Trophoblast cell (in vitro differentiated cells and primary cell): ENCODE results near the gene DRD2.

Experiments used
- DNase-seq, 2 donors: peaks; one replicate each; pipeline ENCODE4 v3.0.0-alpha.2; 2016
- H2AFZ ChIP-seq: 2 replicates; pipeline ENCODE4 v1.6.1; 2013; ENCODE audit warnings: low read length, moderate library complexity, mild to moderate bottlenecking; ENCODE audit not compliant: insufficient read depth, poor library complexity
- H2AK5ac ChIP-seq: 2 replicates; pipeline ENCODE4 v1.6.1; 2013; ENCODE audit warnings: mild to moderate bottlenecking, low read length
- H2BK120ac ChIP-seq: 2 replicates; pipeline ENCODE4 v1.6.1; 2013; ENCODE audit warnings: low read length, mild to moderate bottlenecking, moderate library complexity; ENCODE audit not compliant: insufficient read depth, poor library complexity
- H2BK12ac ChIP-seq: 2 replicates; pipeline ENCODE4 v1.6.1; 2013; ENCODE audit warnings: mild to moderate bottlenecking, low read length, moderate library complexity
- H2BK5ac ChIP-seq: 2 replicates; pipeline ENCODE4 v1.6.1; 2013; ENCODE audit warnings: low read length, low read depth, moderate library complexity, mild to moderate bottlenecking; ENCODE audit not compliant: poor library complexity
- H3K14ac ChIP-seq: 2 replicates; pipeline ENCODE4 v1.6.1; 2013; ENCODE audit warnings: mild to moderate bottlenecking, low read length
- H3K18ac ChIP-seq: 2 replicates; pipeline ENCODE4 v1.6.1; 2013; ENCODE audit warnings: mild to moderate bottlenecking, low read length
- H3K23ac ChIP-seq: 2 replicates; pipeline ENCODE4 v1.6.1; 2013; ENCODE audit warnings: low read length
- H3K27ac ChIP-seq: 2 replicates; pipeline ENCODE4 v1.5.1; 2013; ENCODE audit warnings: low read depth, mild to moderate bottlenecking, inconsistent platforms, low read length, moderate library complexity
- H3K27me3 ChIP-seq: 2 replicates; pipeline ENCODE4 v1.6.1; 2013; ENCODE audit warnings: inconsistent platforms, mild to moderate bottlenecking, low read length, moderate library complexity; ENCODE audit not compliant: insufficient read depth
- H3K36me3 ChIP-seq, 2 experiments: 1 replicate in 1 of 2; 2 replicates in 1 of 2; pipeline ENCODE4 v1.6.1; 2013; ENCODE audit warnings: low read length in 2 of 2, mild to moderate bottlenecking in 2 of 2, moderate library complexity in 1 of 2; ENCODE audit not compliant: insufficient read depth in 2 of 2, control insufficient read depth in 1 of 2
- H3K4ac ChIP-seq: 2 replicates; pipeline ENCODE4 v1.6.1; 2013; ENCODE audit warnings: low read depth, mild to moderate bottlenecking, low read length, moderate library complexity
- H3K4me1 ChIP-seq, 2 experiments: 1 replicate in 1 of 2; 2 replicates in 1 of 2; pipeline ENCODE4 v1.6.1; 2013; ENCODE audit warnings: low read length in 2 of 2, mild to moderate bottlenecking in 2 of 2, moderate library complexity in 1 of 2; ENCODE audit not compliant: insufficient read depth in 2 of 2, control insufficient read depth in 1 of 2
- H3K4me2 ChIP-seq: 2 replicates; pipeline ENCODE4 v1.6.1; 2013; ENCODE audit warnings: inconsistent platforms, mild to moderate bottlenecking, low read length, moderate library complexity
- H3K4me3 ChIP-seq: 2 replicates; pipeline ENCODE4 v1.5.1; 2013; ENCODE audit warnings: mild to moderate bottlenecking, low read depth, low read length, inconsistent platforms
- H3K79me1 ChIP-seq: one replicate; pipeline ENCODE4 v1.6.1; 2013; ENCODE audit warnings: low read length
- H3K79me2 ChIP-seq: 2 replicates; pipeline ENCODE4 v1.6.1; 2013; ENCODE audit warnings: low read length, mild to moderate bottlenecking; ENCODE audit not compliant: control insufficient read depth, insufficient read depth, poor library complexity
- H3K9ac ChIP-seq: 2 replicates; pipeline ENCODE4 v1.6.1; 2013; ENCODE audit warnings: mild to moderate bottlenecking, low read length
- H3K9me3 ChIP-seq: 2 replicates; pipeline ENCODE4 v1.6.1; 2013; ENCODE audit warnings: low read depth, mild to moderate bottlenecking, control low read depth, inconsistent platforms, low read length; ENCODE audit not compliant: insufficient read depth
- H4K12ac ChIP-seq: 2 replicates; pipeline ENCODE4 v1.6.1; 2013; ENCODE audit warnings: low read depth, mild to moderate bottlenecking, low read length, moderate library complexity
- H4K8ac ChIP-seq: 2 replicates; pipeline ENCODE4 v1.6.1; 2013; ENCODE audit warnings: low read depth, mild to moderate bottlenecking, low read length, moderate library complexity
- H4K91ac ChIP-seq: one replicate; pipeline ENCODE4 v1.6.1; 2013; ENCODE audit warnings: low read depth, mild to moderate bottlenecking, low read length, moderate library complexity
- WGBS: extraction: QIAGEN DNeasy Blood & Tissue Kit; methylation state at CpG from one replicate; pipeline ENCODE4 v1.1.7; 2013; ENCODE audit warnings: missing lambda C conversion rate; ENCODE audit not compliant: insufficient read length, insufficient coverage; ENCODE audit errors: extremely low coverage; 5-methylcytosine and 5-hydroxymethylcytosine counted together

Gene DRD2

DNA sequence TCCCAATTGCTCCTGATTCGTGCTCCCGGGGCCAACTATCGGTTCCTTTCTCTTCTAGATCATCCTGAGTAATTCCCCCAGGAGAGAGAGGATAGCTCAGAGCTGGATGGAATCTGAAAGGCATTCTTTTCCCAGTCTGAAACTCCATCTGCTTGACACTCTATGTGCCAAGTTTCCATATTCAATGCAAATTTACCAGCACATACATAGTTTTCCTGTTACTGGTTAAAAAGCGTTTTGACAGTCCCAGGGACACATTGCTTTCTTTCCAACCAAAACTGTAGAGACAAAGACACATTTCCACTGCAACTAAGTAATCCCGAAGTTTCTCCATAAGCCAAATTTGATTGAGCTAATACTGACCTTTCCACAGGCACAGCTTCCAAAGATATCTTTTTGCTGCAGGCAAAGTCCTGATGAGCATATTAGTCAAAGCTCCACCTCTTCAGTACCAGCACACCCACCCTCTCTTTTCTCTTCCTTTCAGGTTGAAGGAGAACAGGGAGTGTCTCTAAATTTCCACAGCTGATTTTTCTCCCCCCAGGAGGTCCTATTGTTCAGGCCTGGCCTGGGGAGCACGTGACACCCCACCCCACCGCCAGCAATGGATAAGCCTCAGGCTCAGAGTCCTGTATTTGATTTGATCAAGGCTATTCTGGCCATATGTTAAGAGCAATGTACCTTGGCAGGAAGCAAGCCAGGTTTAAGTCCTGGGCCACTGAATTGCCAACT is 97.4 kb downstream of the DRD2 start:
- WGBS = no CpG with 5 or more reads among the region's 7 CpGs
- Histone ChIP-seq H3K9ac (no peak overlapping the region), H3K4me3 (no peak overlapping the region), H3K9me3 (no peaks in the 10 kb centered on the region), H3K18ac (no peak overlapping the region), H2BK5ac (no peak overlapping the region), H3K4me1 (peaks cover 5 to 10% of the 10 kb centered on the region in 2 experiments), H3K27me3 (no peaks in the 10 kb centered on the region), H3K14ac (no peak overlapping the region), H2AFZ (no peak overlapping the region), H3K4ac (no peak overlapping the region), H4K8ac (peak overlapping the region; percentile 39), H2BK12ac (no peak overlapping the region), H3K36me3 (no peaks in the 10 kb centered on the region), H3K4me2 (no peak overlapping the region), H3K79me2 (no peaks in the 10 kb centered on the region), H4K91ac (no peak overlapping the region), H4K12ac (no peak overlapping the region), H3K23ac (no peak overlapping the region), H3K27ac (peak overlapping the region; percentile 26), H3K79me1 (peaks cover 2% of the 10 kb centered on the region), H2BK120ac (no peak overlapping the region), H2AK5ac (no peak overlapping the region)
- peak in 1 of 2 donors; percentile 55 for DNase-seq

DNA sequence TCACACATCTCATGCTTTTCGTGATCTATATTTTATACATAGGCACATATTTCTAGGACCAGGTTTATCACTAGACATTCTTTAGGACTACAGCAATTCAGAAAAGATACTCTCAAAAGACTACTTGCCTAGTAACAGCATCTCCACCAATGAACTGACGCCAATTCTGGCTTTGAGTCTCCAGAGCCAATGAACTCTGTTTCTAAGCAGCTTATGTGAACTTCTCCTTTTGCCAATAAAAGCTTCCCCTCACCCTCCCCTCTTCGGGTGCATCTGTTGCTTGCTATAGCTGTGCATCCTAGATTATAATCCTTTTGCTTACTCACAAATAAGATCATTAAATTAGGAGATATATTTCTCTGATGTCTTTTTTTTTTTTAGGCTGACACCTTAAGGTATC is 99.0 kb downstream of the DRD2 start:
- Histone ChIP-seq H3K4me2 (no peak overlapping the region), H4K91ac (no peak overlapping the region), H2BK5ac (no peak overlapping the region), H3K4me3 (no peak overlapping the region), H3K4ac (no peak overlapping the region), H3K79me2 (no peaks in the 10 kb centered on the region), H3K27me3 (no peaks in the 10 kb centered on the region), H2AK5ac (no peak overlapping the region), H3K4me1 (peaks cover 5 to 10% of the 10 kb centered on the region in 2 experiments), H3K14ac (no peak overlapping the region), H3K23ac (no peak overlapping the region), H4K8ac (no peak overlapping the region), H2BK12ac (no peak overlapping the region), H3K9ac (no peak overlapping the region), H2AFZ (no peak overlapping the region), H4K12ac (no peak overlapping the region), H3K9me3 (no peaks in the 10 kb centered on the region), H2BK120ac (no peak overlapping the region), H3K27ac (no peak overlapping the region), H3K18ac (no peak overlapping the region), H3K36me3 (no peaks in the 10 kb centered on the region), H3K79me1 (peaks cover 2% of the 10 kb centered on the region)
- no CpG with 5 or more reads among the region's 3 CpGs for WGBS
- no peak for DNase-seq

DNA sequence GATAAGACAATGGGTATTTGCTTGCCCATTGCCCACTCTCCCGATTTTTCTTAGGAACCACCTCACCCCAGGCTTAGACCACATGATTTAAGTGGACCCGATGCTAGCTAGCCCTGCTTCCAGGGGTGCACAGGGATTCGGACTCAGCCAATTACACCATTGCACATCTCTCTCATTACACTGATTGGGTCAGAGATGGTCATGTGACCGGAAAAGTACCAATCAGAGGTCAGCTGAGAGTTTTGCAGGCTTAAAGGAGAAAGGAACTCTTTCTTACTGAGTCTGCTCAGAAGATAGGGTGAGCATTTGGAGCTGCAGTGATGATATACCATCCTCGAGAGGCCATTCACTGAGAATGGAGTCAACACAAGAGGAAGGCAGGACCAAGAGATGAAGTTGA is 99.8 kb downstream of the DRD2 start:
- no peak overlapping the region for H2BK120ac ChIP-seq
- H3K9ac ChIP-seq = no peak overlapping the region
- H4K8ac ChIP-seq = no peak overlapping the region
- H2AK5ac ChIP-seq = no peak overlapping the region
- H2AFZ ChIP-seq = no peak overlapping the region
- no peaks in the 10 kb centered on the region for H3K79me2 ChIP-seq
- H3K23ac ChIP-seq = no peak overlapping the region
- H3K4me1 ChIP-seq = peaks cover 5 to 10% of the 10 kb centered on the region in 2 experiments
- no peak overlapping the region for H3K4ac ChIP-seq
- no peaks in the 10 kb centered on the region for H3K36me3 ChIP-seq
- WGBS = no CpG with 5 or more reads among the region's 5 CpGs
- no peak overlapping the region for H3K18ac ChIP-seq
- H3K4me2 ChIP-seq = no peak overlapping the region
- H3K79me1 ChIP-seq = peaks cover 2% of the 10 kb centered on the region
- no peak overlapping the region for H2BK12ac ChIP-seq
- no peaks in the 10 kb centered on the region for H3K27me3 ChIP-seq
- no peak overlapping the region for H3K27ac ChIP-seq
- no peak overlapping the region for H4K12ac ChIP-seq
- no peak overlapping the region for H3K4me3 ChIP-seq
- H3K9me3 ChIP-seq = peaks cover 1% of the 10 kb centered on the region
- no peak for DNase-seq
- H4K91ac ChIP-seq = no peak overlapping the region
- H2BK5ac ChIP-seq = no peak overlapping the region
- H3K14ac ChIP-seq = no peak overlapping the region

DNA sequence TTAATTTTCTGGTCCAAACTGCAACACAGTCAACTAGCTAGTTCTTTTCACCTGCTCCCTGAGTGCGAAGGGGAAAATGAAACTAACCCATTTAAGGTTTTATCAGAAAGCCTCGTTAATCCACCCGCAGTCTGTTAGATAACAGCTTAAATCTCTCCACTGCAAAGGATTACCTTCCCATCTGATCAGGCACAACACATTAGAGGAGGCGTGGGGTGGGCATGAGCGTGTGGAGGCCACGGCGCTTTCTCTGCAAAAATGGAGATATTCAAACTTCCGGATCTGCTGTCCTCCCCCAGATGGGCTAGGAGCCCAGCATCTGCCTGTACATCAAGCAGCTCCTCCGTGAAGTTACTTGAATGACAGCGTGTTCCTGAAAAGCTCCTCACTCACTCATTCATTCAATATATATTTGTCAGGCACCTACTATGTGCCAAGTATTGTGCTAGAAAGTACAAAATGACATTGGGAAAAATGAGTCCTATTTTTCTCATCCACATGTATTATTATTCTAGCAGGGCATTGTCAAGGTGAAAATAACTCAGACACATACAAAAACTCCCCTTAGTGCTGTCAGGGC is 101.1 kb downstream of the DRD2 start:
- no peak overlapping the region for H4K91ac ChIP-seq
- peaks cover 5 to 10% of the 10 kb centered on the region in 2 experiments for H3K4me1 ChIP-seq
- no peak overlapping the region for H3K27ac ChIP-seq
- H2AK5ac ChIP-seq = no peak overlapping the region
- peaks cover 2% of the 10 kb centered on the region for H3K79me1 ChIP-seq
- H3K79me2 ChIP-seq = no peaks in the 10 kb centered on the region
- no peak overlapping the region for H3K23ac ChIP-seq
- no CpG with 5 or more reads among the region's 10 CpGs for WGBS
- no peak overlapping the region for H3K4ac ChIP-seq
- H3K4me3 ChIP-seq = no peak overlapping the region
- no peak overlapping the region for H3K14ac ChIP-seq
- H2BK120ac ChIP-seq = no peak overlapping the region
- H2BK5ac ChIP-seq = no peak overlapping the region
- no peak overlapping the region for H4K12ac ChIP-seq
- no peak overlapping the region for H3K18ac ChIP-seq
- H3K9me3 ChIP-seq = peaks cover 1% of the 10 kb centered on the region
- H2BK12ac ChIP-seq = no peak overlapping the region
- H4K8ac ChIP-seq = no peak overlapping the region
- no peaks in the 10 kb centered on the region for H3K27me3 ChIP-seq
- DNase-seq = no peak
- no peaks in the 10 kb centered on the region for H3K36me3 ChIP-seq
- H2AFZ ChIP-seq = no peak overlapping the region
- H3K4me2 ChIP-seq = no peak overlapping the region
- no peak overlapping the region for H3K9ac ChIP-seq
